CD4-positive, alpha-beta T cell treated with Interleukin-15 for 1 hour (primary cell): ENCODE results near the gene RBMX.

Experiments
- DNase-seq: peaks from one replicate; pipeline ENCODE4 v3.0.0-alpha.2; 2020

Gene RBMX

GRCh38 chrX:136828830-136829229, 51.7 kb downstream of the RBMX start:
- DNase-seq, result no peak

DNA sequence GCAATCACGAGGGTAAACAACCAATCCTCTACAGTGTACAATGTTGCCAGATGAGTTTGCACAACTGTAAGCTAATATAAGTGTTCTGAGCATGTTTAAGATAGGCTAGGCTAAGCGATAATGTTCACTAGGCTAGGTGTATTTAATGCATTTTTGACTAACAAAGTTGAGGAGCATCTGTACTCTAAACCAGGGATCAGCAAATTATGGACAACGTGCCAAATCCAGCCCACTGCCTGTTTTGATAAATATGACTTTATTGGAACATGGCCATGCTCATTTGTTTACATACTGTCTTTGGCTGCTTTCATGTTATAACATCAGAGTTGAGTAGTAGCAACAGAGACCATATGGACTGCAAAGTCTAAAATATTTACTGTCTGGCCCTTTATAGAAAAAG, 53.5 kb downstream of the RBMX start:
- no peak for DNase-seq

DNA sequence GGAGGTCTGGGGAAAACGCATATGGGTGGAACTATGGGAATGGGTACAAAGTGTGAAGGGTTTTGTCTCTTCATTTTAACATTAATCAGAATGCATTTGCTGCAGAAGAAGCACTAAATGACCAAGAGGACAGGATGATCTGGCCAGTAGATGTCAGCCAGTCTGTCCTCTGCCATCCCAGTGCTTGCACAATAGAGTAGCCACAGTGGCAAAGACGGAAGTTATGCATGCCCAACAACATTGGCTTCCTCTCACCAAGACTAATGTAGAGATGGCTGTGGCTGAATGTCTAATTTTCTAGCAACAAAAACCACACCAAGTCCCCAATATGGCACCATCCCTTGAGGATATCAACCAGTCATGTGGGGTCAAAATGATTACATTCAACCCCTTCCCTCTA, 54.8 kb downstream of the RBMX start:
- DNase-seq, result no peak
